Forelimb muscle (tissue), 1 donor: ENCODE data around the gene GPBP1. TPM values are rescaled to one million over a fixed set of nuclear protein-coding genes. Genes with fewer than 3 reads are reported as not detected.

Experiments used
- DNase-seq: peaks from one replicate; pipeline ENCODE4 v3.0.0-alpha.2; 2013; ENCODE audit warnings: low read depth
- polyA plus RNA-seq: library from polyadenylated mRNA; unstranded; fragments of 120-200 nt; gene quantifications from one replicate; pipeline ENCODE4 v1.2.1, GENCODE V29; 2013; ENCODE audit not compliant: insufficient read length

GPBP1 gene
- polyA plus RNA-seq, 1 donor = 82.0 TPM

GRCh38 chr5:57211039-57211438 lies 37.2 kb downstream of the GPBP1 start:
- DNase-seq = no peak

GRCh38 chr5:57215629-57216195 lies 41.9 kb downstream of the GPBP1 start:
- DNase-seq = no peak

- DNase-seq = no peak
These were observed 42.9 kb downstream of the GPBP1 start for GRCh38 chr5:57216714-57217113.

GRCh38 chr5:57219386-57219785 lies 45.5 kb downstream of the GPBP1 start:
- DNase-seq = no peak

GRCh38 chr5:57221049-57221568 lies 47.2 kb downstream of the GPBP1 start:
- DNase-seq = peak; percentile 52

- no peak for DNase-seq
These were observed 51.7 kb downstream of the GPBP1 start for GRCh38 chr5:57225553-57225952.

- no peak for DNase-seq
These were observed 55.5 kb downstream of the GPBP1 start for GRCh38 chr5:57229313-57229712.

- no peak for DNase-seq
These were observed 57.7 kb downstream of the GPBP1 start for GRCh38 chr5:57231607-57232006.

GRCh38 chr5:57232293-57233033 lies 58.6 kb downstream of the GPBP1 start:
- no peak for DNase-seq

- DNase-seq = no peak
These were observed 69.7 kb downstream of the GPBP1 start for GRCh38 chr5:57243286-57244137.

- no peak for DNase-seq
These were observed 70.5 kb downstream of the GPBP1 start for GRCh38 chr5:57244331-57244730.

GRCh38 chr5:57246426-57246825 lies 72.6 kb downstream of the GPBP1 start:
- DNase-seq = no peak

GRCh38 chr5:57247765-57248164 lies 73.9 kb downstream of the GPBP1 start:
- DNase-seq = no peak

GRCh38 chr5:57249265-57249874 lies 75.5 kb downstream of the GPBP1 start:
- DNase-seq = no peak

- no peak for DNase-seq
These were observed 84.2 kb downstream of the GPBP1 start for GRCh38 chr5:57258052-57258451.

- no peak for DNase-seq
These were observed 85.1 kb downstream of the GPBP1 start for GRCh38 chr5:57258943-57259342.

- DNase-seq = no peak
These were observed 85.8 kb downstream of the GPBP1 start for GRCh38 chr5:57259704-57260103.

- no peak for DNase-seq
These were observed 88.7 kb downstream of the GPBP1 start for GRCh38 chr5:57262541-57262940.

- DNase-seq = no peak
These were observed 93.9 kb downstream of the GPBP1 start for GRCh38 chr5:57267805-57268204.

- DNase-seq = no peak
These were observed 102.5 kb downstream of the GPBP1 start for GRCh38 chr5:57276353-57276752.

- DNase-seq = no peak
These were observed 103.2 kb downstream of the GPBP1 start for GRCh38 chr5:57277085-57277484.

GRCh38 chr5:57280853-57281252 lies 107.0 kb downstream of the GPBP1 start:
- no peak for DNase-seq
